Endothelial cell of umbilical vein (primary cell): ENCODE measurements around the gene KCNK15. TPM values are rescaled to one million over a fixed set of nuclear protein-coding genes. Genes with fewer than 3 reads are reported as not detected.

Source experiments
- BruUV-seq: library from RNA; stranded (reverse); fragments of 400-500 nt; replicated peaks from 2 replicates; lab custom pipeline; 2021; lab: Mats Ljungman, UMichigan
- CTCF ChIA-PET: fragments of 300-600, 350-600 bp; sonication (Branson Sonifier 250); formaldehyde crosslinking; loops from one replicate; lab custom pipeline; 2021; ENCODE audit warnings: antibody characterized with exemption, inconsistent platforms; lab: Charles Lee
- POLR2A ChIA-PET: fragments of 300-600, 350-600 bp; sonication (Branson Sonifier 250); formaldehyde crosslinking; loops from one replicate; lab custom pipeline; 2021; ENCODE audit warnings: antibody characterized with exemption, inconsistent platforms; lab: Charles Lee
- DNase-seq: peaks from one replicate; pipeline ENCODE4 v3.0.0-alpha.2; 2011; ENCODE audit warnings: low read depth, low spot score
- FAIRE-seq: peaks from 2 replicates; lab custom pipeline; 2011; peaks lifted over from hg19 to GRCh38; lab: Jason Lieb, UNC
- H2AFZ ChIP-seq: 2 replicates; pipeline ENCODE4 v1.6.0; 2012; ENCODE audit warnings: low read depth, low read length, control low read depth, inconsistent platforms
- H3K27ac ChIP-seq: 2 replicates; pipeline ENCODE4 v1.5.1; 2011; ENCODE audit warnings: low read depth, mild to moderate bottlenecking, control low read depth, low read length, moderate library complexity; ENCODE audit not compliant: insufficient read depth
- H3K27me3 ChIP-seq, 2 experiments: 2 replicates each; pipeline versions ENCODE4 v1.6.0 to v1.6.1; 2011; ENCODE audit warnings: low read length in 2 of 2, mixed read lengths in 1 of 2; ENCODE audit not compliant: control insufficient read depth in 2 of 2, insufficient read depth in 2 of 2
- H3K36me3 ChIP-seq, 2 experiments: 2 replicates in 1 of 2; 3 replicates in 1 of 2; pipeline ENCODE4 v1.5.1; 2011; ENCODE audit warnings: low read length in 2 of 2, mild to moderate bottlenecking in 1 of 2, moderate library complexity in 1 of 2; ENCODE audit not compliant: control insufficient read depth in 2 of 2, insufficient read depth in 2 of 2; ENCODE audit errors: extremely low read depth in 1 of 2
- H3K4me1 ChIP-seq: 3 replicates; pipeline ENCODE4 v1.5.1; 2011; ENCODE audit warnings: mild to moderate bottlenecking, low read length; ENCODE audit not compliant: control insufficient read depth, insufficient read depth; ENCODE audit errors: extremely low read depth
- H3K4me2 ChIP-seq: 2 replicates; pipeline ENCODE4 v1.6.1; 2011; ENCODE audit warnings: low read length, control low read depth, mixed read lengths; ENCODE audit not compliant: insufficient read depth
- H3K4me3 ChIP-seq, 3 experiments: fragments of 200-600 bp in 1 of 3; sonication (generic), shearing (Covaris generic) in 1 of 3; replicated peaks in 1 of 3; 2 replicates each; pipeline ENCODE4 v1.5.1; 2011 to 2016; ENCODE audit warnings: control low read depth in 3 of 3, low read length in 3 of 3, mild to moderate bottlenecking in 2 of 3, inconsistent platforms in 1 of 3, low read depth in 1 of 3, moderate library complexity in 1 of 3; ENCODE audit not compliant: insufficient read depth in 1 of 3
- H3K79me2 ChIP-seq: 2 replicates; pipeline ENCODE4 v1.6.0; 2012; ENCODE audit warnings: low read length, inconsistent platforms; ENCODE audit not compliant: control insufficient read depth, insufficient read depth
- H3K9ac ChIP-seq: replicated peaks from 2 replicates; pipeline ENCODE3; 2011; ENCODE audit warnings: low read length, control low read depth; ENCODE audit not compliant: insufficient read depth; ENCODE audit errors: extremely low read depth
- H3K9me1 ChIP-seq: replicated peaks from 3 replicates; pipeline ENCODE4 v1.6.0; 2011; ENCODE audit warnings: mild to moderate bottlenecking, low read length; ENCODE audit not compliant: control insufficient read depth, insufficient read depth; ENCODE audit errors: extremely low read depth
- H3K9me3 ChIP-seq: replicated peaks from 2 replicates; pipeline ENCODE4 v1.5.1; 2012; ENCODE audit warnings: low read length, inconsistent platforms; ENCODE audit not compliant: control insufficient read depth, insufficient read depth
- H4K20me1 ChIP-seq: replicated peaks from 2 replicates; pipeline ENCODE3; 2011; ENCODE audit warnings: mild to moderate bottlenecking, low read length; ENCODE audit not compliant: control insufficient read depth, insufficient read depth; ENCODE audit errors: extremely low read depth
- EZH2 ChIP-seq: IDR thresholded peaks from 2 replicates; pipeline ENCODE4 v1.6.1; 2012; ENCODE audit warnings: borderline replicate concordance, low read depth, mild to moderate bottlenecking, moderate library complexity, low read length, inconsistent platforms; ENCODE audit not compliant: severe bottlenecking
- FOS ChIP-seq: IDR thresholded peaks from 2 replicates; pipeline ENCODE4 v1.6.1; 2011; ENCODE audit warnings: mild to moderate bottlenecking, low read length, moderate library complexity, borderline replicate concordance; ENCODE audit not compliant: insufficient read depth
- GATA2 ChIP-seq: IDR thresholded peaks from 2 replicates; pipeline ENCODE4 v1.7.0; 2011; ENCODE audit warnings: low read depth, mild to moderate bottlenecking, moderate library complexity, mixed read lengths, low read length; ENCODE audit not compliant: insufficient read length, insufficient read depth
- JUN ChIP-seq: IDR thresholded peaks from 2 replicates; pipeline ENCODE4 v1.6.1; 2011; ENCODE audit warnings: borderline replicate concordance, low read depth; ENCODE audit not compliant: insufficient read length, insufficient read depth
- MYC ChIP-seq: IDR thresholded peaks from one replicate; pipeline ENCODE4 v1.6.1; 2011; ENCODE audit warnings: mild to moderate bottlenecking, low read depth, low read length
- POLR2A ChIP-seq: IDR thresholded peaks from 2 replicates; pipeline ENCODE4 v1.6.1; 2012; ENCODE audit warnings: low read depth, mild to moderate bottlenecking, control low read depth, low read length
- POLR2AphosphoS5 ChIP-seq: IDR thresholded peaks from 2 replicates; pipeline ENCODE4 v1.6.1; 2012; ENCODE audit warnings: low read depth, mild to moderate bottlenecking, control low read depth, low read length, moderate library complexity; ENCODE audit not compliant: insufficient read depth
- dilution Hi-C: fragments of 300-500 bp; cut with MboI; formaldehyde crosslinking; loops from one replicate; pipeline ENCODE4 v1.15.0; 2019; ENCODE audit warnings: low sequenced_read_pairs; ENCODE audit not compliant: extremely low pct_ligation_motif_present
- intact Hi-C: fragments of 100-400 bp; cut with micrococcal nuclease; formaldehyde crosslinking; loops from one replicate; pipeline ENCODE4 v1.10.0; 2022
- polyA plus RNA-seq, 4 experiments: library from polyadenylated mRNA; depleted of rRNA in 3 of 4; stranded (reverse) in 3 of 4; unstranded in 1 of 4; fragments of >200 nt; gene quantifications; 2 replicates each; pipeline versions ENCODE4 v1.2.1 to v1.2.3, GENCODE V29; 2011 to 2012; ENCODE audit warnings: missing spikeins in 1 of 4
- total RNA-seq: library from RNA; stranded (reverse); gene quantifications from 2 replicates; pipeline ENCODE4 v1.2.3, GENCODE V29; 2021
- TF ChIP-seq, protein P1 (sequence below), 2 donors: IDR thresholded peaks; 1 replicate in 1 of 2; 2 replicates in 1 of 2; pipeline ENCODE4 v1.5.1; 2011; ENCODE audit warnings: low read length in 2 of 2, mild to moderate bottlenecking in 2 of 2, moderate library complexity in 2 of 2, control low read depth in 1 of 2, inconsistent platforms in 1 of 2, low read depth in 1 of 2; ENCODE audit not compliant: insufficient read depth in 1 of 2; ENCODE audit errors: extremely low read depth in 1 of 2
- TF ChIP-seq, protein P2 (sequence below): IDR thresholded peaks from 2 replicates; pipeline ENCODE4 v1.6.1; 2011; ENCODE audit not compliant: insufficient read depth, insufficient read length

Gene KCNK15
- total and polyA plus RNA-seq, 2 donors (not counting 3 experiments of a cell fraction or from before 2014, with no cell fraction given): 0.06 TPM; not detected in 1

DNA sequence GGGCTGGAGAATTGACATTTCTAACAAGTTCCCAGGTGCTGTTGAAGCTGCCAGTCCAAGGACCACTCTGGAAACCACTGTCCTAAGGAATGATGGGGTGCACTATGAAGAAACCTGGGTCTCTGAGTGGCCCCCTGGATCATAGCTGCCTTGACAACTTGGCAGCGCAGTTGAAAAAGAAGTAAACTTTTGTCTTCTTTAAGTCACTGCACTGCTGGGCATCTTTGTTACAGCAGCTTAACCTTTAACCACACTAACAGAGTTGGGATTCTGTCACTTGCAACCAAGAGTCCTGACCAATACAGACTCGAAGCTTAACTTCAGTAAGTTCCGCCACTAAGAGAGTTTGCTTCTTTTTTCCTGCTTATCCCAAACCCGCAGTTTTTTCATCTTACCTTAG, 8.5 kb upstream of the KCNK15 start:
- no peak for FAIRE-seq
- no peaks in the 10 kb centered on the region for H3K79me2 ChIP-seq
- H3K36me3 ChIP-seq: no peaks in the 10 kb centered on the region
- no TSS peak for BruUV-seq
- no peaks in the 10 kb centered on the region for H3K4me1 ChIP-seq
- intact Hi-C loops: loop anchor here (10.0 kb wide), 2 partner anchors 202 to 262 kb away; partner anchors contain the start of gene TTPAL
- ChIA-PET CTCF (interaction anchor here (1.2 to 2.8 kb wide), 4 partner anchors 11 to 353 kb away, joined by 3 to 20 read pairs (median 3); no protein-coding TSS in a partner anchor), POLR2A (no interaction called here)
- H3K4me2 ChIP-seq: no peak overlapping the region
- no peak for DNase-seq
- H3K27ac ChIP-seq: no peak overlapping the region
- no peak for TF ChIP-seq JUN
- TF ChIP-seq, protein P1, sequence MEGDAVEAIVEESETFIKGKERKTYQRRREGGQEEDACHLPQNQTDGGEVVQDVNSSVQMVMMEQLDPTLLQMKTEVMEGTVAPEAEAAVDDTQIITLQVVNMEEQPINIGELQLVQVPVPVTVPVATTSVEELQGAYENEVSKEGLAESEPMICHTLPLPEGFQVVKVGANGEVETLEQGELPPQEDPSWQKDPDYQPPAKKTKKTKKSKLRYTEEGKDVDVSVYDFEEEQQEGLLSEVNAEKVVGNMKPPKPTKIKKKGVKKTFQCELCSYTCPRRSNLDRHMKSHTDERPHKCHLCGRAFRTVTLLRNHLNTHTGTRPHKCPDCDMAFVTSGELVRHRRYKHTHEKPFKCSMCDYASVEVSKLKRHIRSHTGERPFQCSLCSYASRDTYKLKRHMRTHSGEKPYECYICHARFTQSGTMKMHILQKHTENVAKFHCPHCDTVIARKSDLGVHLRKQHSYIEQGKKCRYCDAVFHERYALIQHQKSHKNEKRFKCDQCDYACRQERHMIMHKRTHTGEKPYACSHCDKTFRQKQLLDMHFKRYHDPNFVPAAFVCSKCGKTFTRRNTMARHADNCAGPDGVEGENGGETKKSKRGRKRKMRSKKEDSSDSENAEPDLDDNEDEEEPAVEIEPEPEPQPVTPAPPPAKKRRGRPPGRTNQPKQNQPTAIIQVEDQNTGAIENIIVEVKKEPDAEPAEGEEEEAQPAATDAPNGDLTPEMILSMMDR (IDR thresholded peaks at IDR 0.05; ENCODE audit: extremely low read depth in 1 of 2, insufficient read depth in 1 of 2, low read depth in 1 of 2, low read length in 2 of 2): no peak
- no peak for TF ChIP-seq EZH2
- no peak for TF ChIP-seq POLR2AphosphoS5
- TF ChIP-seq FOS: no peak
- no peak for TF ChIP-seq POLR2A
- TF ChIP-seq GATA2: no peak
- TF ChIP-seq MYC: no peak
- TF ChIP-seq, protein P2, sequence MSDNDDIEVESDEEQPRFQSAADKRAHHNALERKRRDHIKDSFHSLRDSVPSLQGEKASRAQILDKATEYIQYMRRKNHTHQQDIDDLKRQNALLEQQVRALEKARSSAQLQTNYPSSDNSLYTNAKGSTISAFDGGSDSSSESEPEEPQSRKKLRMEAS: no peak
- H3K4me3 ChIP-seq: no peak overlapping the region
- no peaks in the 10 kb centered on the region for H3K9me3 ChIP-seq
- peaks cover 0 to 4% of the 10 kb centered on the region in 2 experiments for H3K27me3 ChIP-seq
- H3K9me1 ChIP-seq: no peaks in the 10 kb centered on the region
- H2AFZ ChIP-seq: no peak overlapping the region
- H3K9ac ChIP-seq: no peak overlapping the region
- dilution Hi-C loops: no loop called here
- no peaks in the 10 kb centered on the region for H4K20me1 ChIP-seq
